ENCODE data around the gene NMNAT1. TPM values are rescaled to one million over a fixed set of nuclear protein-coding genes. Genes with fewer than 3 reads are reported as not detected.

NMNAT1 gene
- total RNA-seq, 4 donors from 2014 or later = 5.0 to 9.8 (median 7.4) TPM

DNA sequence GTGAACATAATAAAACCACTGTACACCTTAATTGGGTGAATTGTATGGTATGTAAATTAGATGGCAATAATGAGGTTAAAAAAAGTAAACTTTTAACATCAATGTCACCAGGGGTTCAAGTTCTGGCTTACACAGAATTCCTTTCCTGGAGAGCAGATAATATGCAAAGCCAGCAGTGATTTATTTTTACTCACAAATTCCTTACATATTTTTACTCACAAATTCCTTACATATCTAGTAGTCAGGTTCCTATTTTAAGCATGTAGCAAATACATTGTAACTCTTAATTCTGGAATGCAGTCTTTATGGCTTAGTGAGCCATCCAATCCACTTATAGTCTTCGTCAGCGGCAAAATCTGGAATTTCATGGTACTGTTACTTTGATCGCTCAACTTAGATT lies 88.2 kb downstream of the NMNAT1 start:
- no peak overlapping the region for H3K27ac ChIP-seq (replicated peaks in 1 of 4)
- no peak overlapping the region for H3K4me3 ChIP-seq
- H3K4me1 ChIP-seq = peaks cover 19 to 37% (median 32%) of the 10 kb centered on the region in 4 donors
- no peaks in the 10 kb centered on the region for H3K27me3 ChIP-seq
- DNase-seq (ENCODE audit: extremely low spot score) = no peak
- 82% methylated on average over 3 of the region's 3 CpGs for WGBS
- H3K36me3 ChIP-seq = peaks cover 0 to 3% (median under 1%) of the 10 kb centered on the region in 4 donors
- no peak for TF ChIP-seq EP300 (IDR thresholded peaks at IDR 0.05)
- TF ChIP-seq CTCF (IDR thresholded peaks at IDR 0.05) = no peak
- TF ChIP-seq POLR2AphosphoS5 (IDR thresholded peaks at IDR 0.05) = no peak
- no peak for TF ChIP-seq POLR2A (IDR thresholded peaks at IDR 0.05; ENCODE audit: low read depth)
- intact Hi-C loops (cut with DNase I) = loop anchor here (5.0 kb wide), 2 partner anchors 76 to 131 kb away; no protein-coding TSS in a partner anchor
- no peaks in the 10 kb centered on the region for H3K9me3 ChIP-seq

- peaks cover 0 to 16% (median 13%) of the 10 kb centered on the region in 4 donors for H3K36me3 ChIP-seq
- H3K4me1 ChIP-seq = peaks cover 19 to 48% (median 41%) of the 10 kb centered on the region in 4 donors
- H3K27me3 ChIP-seq = no peaks in the 10 kb centered on the region
- under 1% methylated on average over 15 of the region's 73 CpGs for WGBS
- TF ChIP-seq POLR2A (IDR thresholded peaks at IDR 0.05; ENCODE audit: low read depth) (no peak), POLR2AphosphoS5 (IDR thresholded peaks at IDR 0.05) (peak; percentile 68 to 84), CTCF (IDR thresholded peaks at IDR 0.05) (peak; percentile 86 to 89 (median 86))
- H3K27ac ChIP-seq (replicated peaks in 1 of 4) = peak within 1 kb of the TSS; percentile 94 to 98 (median 96)
- no peaks in the 10 kb centered on the region for H3K9me3 ChIP-seq
- peak within 1 kb of the TSS; percentile 82 to 99 (median 85) for H3K4me3 ChIP-seq
- peak; percentile 100 for DNase-seq (ENCODE audit: extremely low spot score)
- intact Hi-C loops (cut with DNase I) = loop anchor here (2.0 to 5.0 kb wide), 3 partner anchors 75 to 130 kb away; no protein-coding TSS in a partner anchor
Observed at GRCh38 chr1:10032590-10033358, 89.5 kb downstream of the NMNAT1 start, which contains the start of gene UBE4B. Gene UBE4B (plus strand): TSS chr1:10032958. CDS start chr1:10033671, 713 bp downstream.

- DNase-seq (ENCODE audit: extremely low spot score) = peak; percentile 92
- H3K9me3 ChIP-seq = no peaks in the 10 kb centered on the region
- TF ChIP-seq CTCF (IDR thresholded peaks at IDR 0.05) (peak in 1 of 3 experiments; percentile 4), POLR2AphosphoS5 (IDR thresholded peaks at IDR 0.05) (peak in 1 of 2 donors; percentile 15), EP300 (IDR thresholded peaks at IDR 0.05) (no peak)
- H3K4me3 ChIP-seq = peak overlapping the region; percentile 82 to 99 (median 85)
- peaks cover 19 to 53% (median 43%) of the 10 kb centered on the region in 4 donors for H3K4me1 ChIP-seq
- H3K27ac ChIP-seq (replicated peaks in 1 of 4) = peak overlapping the region; percentile 94 to 98 (median 96)
- 1% methylated on average over 18 of the region's 19 CpGs for WGBS
- no peaks in the 10 kb centered on the region for H3K27me3 ChIP-seq
- intact Hi-C loops (cut with DNase I) = loop anchor here (2.0 to 5.0 kb wide), 3 partner anchors 74 to 129 kb away; no protein-coding TSS in a partner anchor
- peaks cover 0 to 22% (median 18%) of the 10 kb centered on the region in 4 donors for H3K36me3 ChIP-seq
Observed at GRCh38 chr1:10033359-10033845, 90.1 kb downstream of the NMNAT1 start.

Small RNAs within 50 kb of the gene (small RNA-seq; reads per million reads assigned to genes)
- gene MIR5697 = 0 reads per million in 3 donors

Other genes with a start within 250 kb of the NMNAT1 start
- gene CLSTN1, start 119.5 kb upstream of the NMNAT1 start, total RNA-seq = 100 to 1,000 TPM in 1 of 4 donors, 10 to 100 TPM in 3; 47.1 to 109 (median 72.3) TPM
- gene CTNNBIP1, start 33.2 kb upstream of the NMNAT1 start, total RNA-seq = 10 to 100 TPM; 17.0 to 27.2 (median 23.4) TPM
- gene LZIC, start 84 bp upstream of the NMNAT1 start, total RNA-seq = 10 to 100 TPM; 25.4 to 30.6 (median 27.7) TPM
- gene RBP7, start 53.8 kb downstream of the NMNAT1 start, total RNA-seq = 10 to 100 TPM in 3 of 4 donors, 1 to 10 TPM in 1; 5.4 to 30.2 (median 18.1) TPM
- 100 to 1,000 TPM in 2 of 4 donors, 10 to 100 TPM in 2; 58.6 to 110 (median 85.5) TPM for gene UBE4B, start 89.5 kb downstream of the NMNAT1 start, total RNA-seq

Measured in esophagus muscularis mucosa (tissue), 4 donors.